ENCODE results near the gene TMEM183A. TPM values are rescaled to one million over a fixed set of nuclear protein-coding genes. Genes with fewer than 3 reads are reported as not detected.

Gene TMEM183A
- total and polyA plus RNA-seq, 2 experiments from 2014 or later: 55.1 to 128 TPM

GRCh38 chr1:203036135-203036534 is 29.0 kb downstream of the TMEM183A start:
- Mint-ChIP-seq H3K4me1 (peaks cover 23% of the 10 kb centered on the region), H3K4me3 (no peak overlapping the region), H3K9me3 (no peaks in the 10 kb centered on the region; the same call in 2 of the 3 replicates), H3K27ac (no peak overlapping the region), H3K36me3 (ENCODE audit: low read depth) (no peaks in the 10 kb centered on the region), H3K27me3 (ENCODE audit: insufficient read depth, low read depth, poor library complexity) (peaks cover 12% of the 10 kb centered on the region)
- Histone ChIP-seq H3K4me2 (no peak overlapping the region), H3K79me2 (replicated peaks; ENCODE audit: insufficient read depth) (no peaks in the 10 kb centered on the region), H3K4me3 (no peak overlapping the region), H4K20me1 (replicated peaks; ENCODE audit: insufficient read depth) (no peaks in the 10 kb centered on the region), H3K36me3 (ENCODE audit: insufficient read depth) (no peaks in the 10 kb centered on the region), H3F3A (replicated peaks; ENCODE audit: low read depth) (no peaks in the 10 kb centered on the region), H2AFZ (no peak overlapping the region), H3K27ac (ENCODE audit: low read depth) (no peak overlapping the region), H3K9me2 (ENCODE audit: insufficient read depth) (no peaks in the 10 kb centered on the region), H3K27me3 (ENCODE audit: insufficient read depth) (no peaks in the 10 kb centered on the region), H3K4me1 (ENCODE audit: insufficient read depth) (peaks cover 16% of the 10 kb centered on the region; the same call in 1 of the 2 replicates)
- ATAC-seq (peak; percentile 7), DNase-seq (ENCODE audit: low spot score) (no peak)
- no peak for TF ChIP-seq CTCF (conservative IDR thresholded peaks at IDR 0.05; ENCODE audit: low read depth in 2 of 2)

GRCh38 chr1:203036537-203036936 is 29.4 kb downstream of the TMEM183A start:
- H4K20me1 ChIP-seq (replicated peaks; ENCODE audit: insufficient read depth): no peaks in the 10 kb centered on the region
- ATAC-seq: no peak

GRCh38 chr1:203037509-203038190 is 30.5 kb downstream of the TMEM183A start:
- H3K4me3 ChIP-seq: no peak overlapping the region
- no peaks in the 10 kb centered on the region for H4K20me1 ChIP-seq (replicated peaks; ENCODE audit: insufficient read depth)
- Mint-ChIP-seq H3K4me1 (peaks cover 25% of the 10 kb centered on the region), H3K36me3 (ENCODE audit: low read depth) (no peaks in the 10 kb centered on the region), H3K27ac (no peak overlapping the region), H3K9me3 (no peaks in the 10 kb centered on the region; the same call in 2 of the 3 replicates), H3K4me3 (no peak overlapping the region), H3K27me3 (ENCODE audit: insufficient read depth, low read depth, poor library complexity) (peaks cover 19% of the 10 kb centered on the region)
- no peaks in the 10 kb centered on the region for H3K27me3 ChIP-seq (ENCODE audit: insufficient read depth)
- no peak for ATAC-seq
- no peaks in the 10 kb centered on the region for H3K36me3 ChIP-seq (ENCODE audit: insufficient read depth)
- H2AFZ ChIP-seq: no peak overlapping the region
- H3K27ac ChIP-seq (ENCODE audit: low read depth): no peak overlapping the region
- no peaks in the 10 kb centered on the region for H3K79me2 ChIP-seq (replicated peaks; ENCODE audit: insufficient read depth)
- no peaks in the 10 kb centered on the region for H3F3A ChIP-seq (replicated peaks; ENCODE audit: low read depth)
- H3K4me1 ChIP-seq (ENCODE audit: insufficient read depth): peaks cover 16% of the 10 kb centered on the region; the same call in 1 of the 2 replicates
- no peak overlapping the region for H3K4me2 ChIP-seq
- no peaks in the 10 kb centered on the region for H3K9me2 ChIP-seq (ENCODE audit: insufficient read depth)
- DNase-seq (ENCODE audit: low spot score): no peak
- TF ChIP-seq JUNB (IDR thresholded peaks at IDR 0.05; ENCODE audit: unreplicated experiment) (no peak), NANOG (IDR thresholded peaks at IDR 0.05; ENCODE audit: borderline replicate concordance) (no peak), ZNF331 (CRISPR knock-in tag; IDR thresholded peaks at IDR 0.05; ENCODE audit: low read depth) (no peak), REST (IDR thresholded peaks at IDR 0.05; ENCODE audit: unreplicated experiment) (no peak), EZH2phosphoT487 (IDR thresholded peaks at IDR 0.05; ENCODE audit: unreplicated experiment) (no peak), CTCF (conservative IDR thresholded peaks at IDR 0.05; ENCODE audit: low read depth in 2 of 2) (no peak), ZNF114 (CRISPR knock-in tag; IDR thresholded peaks at IDR 0.05) (no peak), STAT1 (IDR thresholded peaks at IDR 0.05; ENCODE audit: unreplicated experiment) (no peak), EZH2 (IDR thresholded peaks at IDR 0.05; ENCODE audit: low read depth, unreplicated experiment) (no peak)

More at GRCh38 chr1:203036537-203036936, 29.4 kb downstream of the TMEM183A start:
- no peak for DNase-seq (ENCODE audit: low spot score)
- Histone ChIP-seq H3K36me3 (ENCODE audit: insufficient read depth) (no peaks in the 10 kb centered on the region), H3K4me2 (no peak overlapping the region), H3K4me3 (no peak overlapping the region), H3K9me2 (ENCODE audit: insufficient read depth) (no peaks in the 10 kb centered on the region), H3K27me3 (ENCODE audit: insufficient read depth) (no peaks in the 10 kb centered on the region), H2AFZ (no peak overlapping the region), H3K79me2 (replicated peaks; ENCODE audit: insufficient read depth) (no peaks in the 10 kb centered on the region), H3F3A (replicated peaks; ENCODE audit: low read depth) (no peaks in the 10 kb centered on the region), H3K4me1 (ENCODE audit: insufficient read depth) (peaks cover 16% of the 10 kb centered on the region; the same call in 1 of the 2 replicates), H3K27ac (ENCODE audit: low read depth) (no peak overlapping the region)
- Mint-ChIP-seq H3K4me1 (peaks cover 23% of the 10 kb centered on the region), H3K27me3 (ENCODE audit: insufficient read depth, low read depth, poor library complexity) (peaks cover 14% of the 10 kb centered on the region), H3K9me3 (no peaks in the 10 kb centered on the region; the same call in 2 of the 3 replicates), H3K36me3 (ENCODE audit: low read depth) (no peaks in the 10 kb centered on the region), H3K4me3 (no peak overlapping the region), H3K27ac (no peak overlapping the region)
- no peak for TF ChIP-seq ZNF114 (CRISPR knock-in tag; IDR thresholded peaks at IDR 0.05)
- TF ChIP-seq CREB1 (CRISPR knock-in tag; IDR thresholded peaks at IDR 0.05; ENCODE audit: low read depth): no peak
